ENCODE measurements around the gene WIPF3.

GRCh38 chr7:29894256-29894655 lies 87.9 kb downstream of the WIPF3 start:
- TF ChIP-seq, protein P1, sequence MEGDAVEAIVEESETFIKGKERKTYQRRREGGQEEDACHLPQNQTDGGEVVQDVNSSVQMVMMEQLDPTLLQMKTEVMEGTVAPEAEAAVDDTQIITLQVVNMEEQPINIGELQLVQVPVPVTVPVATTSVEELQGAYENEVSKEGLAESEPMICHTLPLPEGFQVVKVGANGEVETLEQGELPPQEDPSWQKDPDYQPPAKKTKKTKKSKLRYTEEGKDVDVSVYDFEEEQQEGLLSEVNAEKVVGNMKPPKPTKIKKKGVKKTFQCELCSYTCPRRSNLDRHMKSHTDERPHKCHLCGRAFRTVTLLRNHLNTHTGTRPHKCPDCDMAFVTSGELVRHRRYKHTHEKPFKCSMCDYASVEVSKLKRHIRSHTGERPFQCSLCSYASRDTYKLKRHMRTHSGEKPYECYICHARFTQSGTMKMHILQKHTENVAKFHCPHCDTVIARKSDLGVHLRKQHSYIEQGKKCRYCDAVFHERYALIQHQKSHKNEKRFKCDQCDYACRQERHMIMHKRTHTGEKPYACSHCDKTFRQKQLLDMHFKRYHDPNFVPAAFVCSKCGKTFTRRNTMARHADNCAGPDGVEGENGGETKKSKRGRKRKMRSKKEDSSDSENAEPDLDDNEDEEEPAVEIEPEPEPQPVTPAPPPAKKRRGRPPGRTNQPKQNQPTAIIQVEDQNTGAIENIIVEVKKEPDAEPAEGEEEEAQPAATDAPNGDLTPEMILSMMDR (IDR thresholded peaks at IDR 0.05): no peak
- TF ChIP-seq, protein P2, sequence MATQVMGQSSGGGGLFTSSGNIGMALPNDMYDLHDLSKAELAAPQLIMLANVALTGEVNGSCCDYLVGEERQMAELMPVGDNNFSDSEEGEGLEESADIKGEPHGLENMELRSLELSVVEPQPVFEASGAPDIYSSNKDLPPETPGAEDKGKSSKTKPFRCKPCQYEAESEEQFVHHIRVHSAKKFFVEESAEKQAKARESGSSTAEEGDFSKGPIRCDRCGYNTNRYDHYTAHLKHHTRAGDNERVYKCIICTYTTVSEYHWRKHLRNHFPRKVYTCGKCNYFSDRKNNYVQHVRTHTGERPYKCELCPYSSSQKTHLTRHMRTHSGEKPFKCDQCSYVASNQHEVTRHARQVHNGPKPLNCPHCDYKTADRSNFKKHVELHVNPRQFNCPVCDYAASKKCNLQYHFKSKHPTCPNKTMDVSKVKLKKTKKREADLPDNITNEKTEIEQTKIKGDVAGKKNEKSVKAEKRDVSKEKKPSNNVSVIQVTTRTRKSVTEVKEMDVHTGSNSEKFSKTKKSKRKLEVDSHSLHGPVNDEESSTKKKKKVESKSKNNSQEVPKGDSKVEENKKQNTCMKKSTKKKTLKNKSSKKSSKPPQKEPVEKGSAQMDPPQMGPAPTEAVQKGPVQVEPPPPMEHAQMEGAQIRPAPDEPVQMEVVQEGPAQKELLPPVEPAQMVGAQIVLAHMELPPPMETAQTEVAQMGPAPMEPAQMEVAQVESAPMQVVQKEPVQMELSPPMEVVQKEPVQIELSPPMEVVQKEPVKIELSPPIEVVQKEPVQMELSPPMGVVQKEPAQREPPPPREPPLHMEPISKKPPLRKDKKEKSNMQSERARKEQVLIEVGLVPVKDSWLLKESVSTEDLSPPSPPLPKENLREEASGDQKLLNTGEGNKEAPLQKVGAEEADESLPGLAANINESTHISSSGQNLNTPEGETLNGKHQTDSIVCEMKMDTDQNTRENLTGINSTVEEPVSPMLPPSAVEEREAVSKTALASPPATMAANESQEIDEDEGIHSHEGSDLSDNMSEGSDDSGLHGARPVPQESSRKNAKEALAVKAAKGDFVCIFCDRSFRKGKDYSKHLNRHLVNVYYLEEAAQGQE (IDR thresholded peaks at IDR 0.05; ENCODE audit: insufficient read depth in 1 of 2, low read depth in 2 of 2, low read length in 1 of 2): no peak
